GM18511 (cell line): Measurements from ENCODE around the gene TWNK.

Experiments
- ATAC-seq: cut with Tn5 transposase; IDR thresholded peaks from one replicate; pipeline ENCODE4 v1.9.1; 2021; ENCODE audit warnings: mild to moderate bottlenecking, moderate library complexity; ENCODE audit not compliant: unreplicated experiment

TWNK gene

DNA sequence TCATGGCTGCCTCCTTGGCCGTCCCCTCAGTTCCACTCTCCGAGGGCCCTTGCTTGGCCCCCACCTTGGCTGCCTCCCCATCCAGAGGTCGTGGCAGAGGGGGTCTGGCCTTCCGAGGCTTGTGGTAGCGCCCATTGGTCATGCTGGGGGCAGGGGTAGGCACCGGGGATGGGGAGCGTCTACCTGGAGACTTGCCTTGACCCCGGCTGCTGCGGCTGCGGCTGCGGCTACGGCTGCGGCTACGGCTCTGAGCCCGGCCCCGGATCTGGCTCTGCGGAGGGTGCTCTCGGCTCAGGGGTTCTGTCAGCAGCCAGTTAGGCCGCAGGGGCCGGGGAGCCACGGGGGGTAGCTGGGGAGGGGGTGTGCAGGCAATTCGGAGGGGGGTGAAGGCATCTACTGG is 23.0 kb downstream of the TWNK start:
- no peak for ATAC-seq

DNA sequence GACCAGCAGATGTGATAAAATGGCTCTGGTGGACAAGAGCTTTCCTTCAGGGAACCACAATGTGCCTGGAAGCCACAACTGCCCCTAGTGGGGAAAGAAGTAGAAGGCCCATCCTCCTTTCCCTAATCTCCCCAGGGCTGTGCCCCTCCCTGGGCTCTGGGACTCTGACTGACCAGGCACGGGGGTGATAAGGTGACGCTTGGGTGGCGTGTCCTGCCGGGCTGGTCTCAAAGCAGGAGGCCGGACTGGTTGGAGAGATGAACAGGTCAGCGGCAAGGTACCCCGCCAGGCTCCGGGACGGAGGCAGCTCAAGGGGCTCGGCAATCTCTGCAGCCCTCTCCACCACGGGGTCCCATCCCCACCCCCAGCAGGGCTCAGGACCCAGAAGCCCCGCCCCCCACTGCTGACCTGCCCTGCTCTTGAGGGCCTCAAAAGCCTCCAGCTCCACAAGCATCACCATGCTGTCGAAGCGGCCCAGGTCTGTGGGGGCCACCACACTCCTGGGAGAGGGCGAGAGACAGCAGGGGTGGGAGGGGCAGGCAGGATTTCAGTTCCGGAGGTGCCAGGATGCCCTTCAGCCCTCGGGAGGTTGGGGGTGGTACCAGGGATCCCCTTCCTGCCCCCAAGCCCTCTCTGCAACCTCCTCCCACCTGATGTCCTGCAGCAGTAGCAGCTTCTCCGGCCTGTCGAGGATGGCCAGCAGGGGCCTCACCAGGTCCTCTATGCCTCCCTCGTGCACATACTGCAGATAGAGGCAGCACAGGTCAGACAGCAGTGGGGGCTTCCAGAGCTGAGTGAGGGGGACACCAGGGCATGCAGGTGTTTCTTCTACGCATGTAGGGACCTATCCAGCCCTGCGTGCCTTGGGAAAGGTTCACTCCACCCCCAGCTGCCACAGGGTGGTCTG is 24.4 kb downstream of the TWNK start:
- ATAC-seq = no peak

DNA sequence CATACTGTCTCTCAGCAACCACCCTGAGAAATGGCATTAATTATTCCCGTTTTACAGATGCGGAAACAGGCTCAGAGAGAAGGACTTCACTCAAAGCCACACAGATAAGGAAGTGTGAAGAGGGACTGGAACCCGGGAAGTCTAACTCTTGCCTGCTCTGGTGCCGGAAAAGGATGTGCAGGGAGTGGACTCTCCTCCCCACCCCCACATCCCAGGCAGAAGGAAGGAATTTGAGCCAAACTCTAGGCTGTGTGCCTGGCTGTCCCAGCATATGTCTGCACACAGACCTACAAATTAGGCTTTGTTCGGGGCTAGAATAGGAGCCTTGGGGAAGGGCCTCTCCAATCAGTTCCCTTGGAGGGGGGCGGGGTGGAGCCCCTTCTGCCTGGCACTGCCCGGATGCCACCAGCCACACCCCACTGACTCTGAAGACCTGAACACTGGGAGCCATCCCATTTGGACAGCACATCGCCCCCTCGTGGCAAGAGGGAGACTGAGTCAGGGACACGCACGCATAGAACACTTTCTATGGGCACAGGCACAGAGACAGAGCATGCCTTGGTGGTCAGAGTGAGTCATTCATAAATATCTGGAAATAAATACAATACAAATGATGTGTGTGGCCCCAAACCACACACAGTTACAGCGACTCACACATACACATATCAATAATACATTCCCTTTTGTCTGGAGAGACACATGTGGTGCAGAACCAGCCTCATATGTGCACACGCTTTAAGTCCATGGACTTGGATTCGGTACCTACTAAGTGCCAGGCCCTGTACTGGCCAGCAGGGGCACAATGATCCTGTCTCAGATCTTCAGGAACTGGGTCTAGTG is 25.4 kb downstream of the TWNK start:
- ATAC-seq = peak; percentile 79

DNA sequence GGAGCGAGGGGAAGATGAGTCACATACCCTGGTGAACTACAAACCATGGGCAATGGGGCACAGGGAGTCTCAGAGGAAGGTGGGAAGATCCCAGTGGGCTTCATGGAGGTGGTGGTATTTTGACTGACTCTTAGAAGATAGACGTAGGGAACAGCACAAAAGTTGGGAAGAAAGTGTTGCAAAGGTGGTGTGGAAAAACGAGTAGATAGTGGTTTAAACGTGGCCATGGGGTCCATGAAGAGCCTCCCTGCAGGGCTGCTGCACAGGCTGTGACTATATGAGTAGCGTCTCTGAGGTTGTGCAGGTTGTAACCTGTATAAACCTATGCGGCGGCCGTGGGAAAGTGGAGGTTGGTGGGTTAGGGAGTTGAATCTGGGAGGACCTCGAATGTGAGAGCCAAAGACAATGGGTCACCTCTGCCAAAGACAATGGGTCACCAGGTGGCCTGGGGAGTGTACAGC is 26.1 kb downstream of the TWNK start:
- no peak for ATAC-seq

DNA sequence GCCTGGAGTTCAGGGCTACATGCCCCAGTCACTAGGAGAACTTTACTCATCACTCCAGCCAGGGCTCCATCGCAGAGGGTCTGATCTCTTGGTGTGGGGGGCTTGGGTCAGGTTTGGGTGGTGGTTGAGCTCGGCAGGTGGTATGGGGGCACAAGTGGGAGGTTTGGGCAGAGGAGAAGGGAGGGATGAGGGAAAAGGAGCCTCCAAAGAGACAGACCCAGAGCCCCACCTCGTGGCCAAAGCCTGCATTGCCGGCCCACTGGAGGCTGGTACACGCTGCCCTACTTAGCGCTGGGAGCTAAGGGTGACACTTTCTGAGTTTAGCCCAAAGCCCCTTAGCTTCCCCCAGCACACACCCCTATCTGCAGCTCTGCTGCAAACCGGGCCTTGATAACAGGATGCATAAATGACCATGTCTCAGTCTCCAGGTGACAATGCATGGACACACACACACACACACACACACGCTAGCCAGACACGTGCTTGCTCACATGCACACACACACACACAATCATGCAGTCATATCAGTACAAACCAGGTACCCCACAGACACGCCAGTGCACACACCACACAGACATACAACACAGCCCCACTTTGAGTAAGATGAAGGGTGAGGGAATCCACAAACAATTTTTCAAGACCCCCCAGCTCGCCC is 27.0 kb downstream of the TWNK start:
- ATAC-seq = no peak

DNA sequence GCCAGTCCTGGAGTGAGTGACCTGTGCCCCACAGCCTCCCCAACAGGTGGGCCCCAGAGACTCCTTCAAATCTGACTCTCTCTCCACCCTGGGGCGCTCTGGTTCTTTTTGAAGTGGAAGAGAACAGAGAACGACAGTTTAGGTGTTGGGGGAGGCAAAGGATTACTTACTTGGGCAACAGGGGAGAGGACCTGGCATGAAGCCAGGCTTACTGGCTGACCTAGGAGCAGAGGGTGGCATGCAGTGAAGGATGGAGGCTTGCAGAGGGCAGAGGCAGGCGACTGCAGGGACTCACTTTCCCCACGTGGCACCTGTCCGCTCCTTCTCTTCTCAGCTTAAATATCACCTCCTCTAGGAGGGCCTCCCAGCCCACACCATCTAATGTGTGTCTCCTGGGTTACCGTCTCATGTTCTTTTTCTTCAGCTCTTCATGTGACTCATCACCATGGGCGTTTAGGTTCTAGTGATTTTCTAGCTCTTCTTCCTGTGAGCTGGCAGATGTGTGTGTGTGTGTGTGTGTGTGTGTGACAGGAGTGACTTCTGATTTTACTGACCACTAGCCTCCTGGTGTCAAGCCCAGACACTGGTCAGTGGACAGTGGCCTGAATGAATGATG is 27.7 kb downstream of the TWNK start:
- no peak for ATAC-seq

DNA sequence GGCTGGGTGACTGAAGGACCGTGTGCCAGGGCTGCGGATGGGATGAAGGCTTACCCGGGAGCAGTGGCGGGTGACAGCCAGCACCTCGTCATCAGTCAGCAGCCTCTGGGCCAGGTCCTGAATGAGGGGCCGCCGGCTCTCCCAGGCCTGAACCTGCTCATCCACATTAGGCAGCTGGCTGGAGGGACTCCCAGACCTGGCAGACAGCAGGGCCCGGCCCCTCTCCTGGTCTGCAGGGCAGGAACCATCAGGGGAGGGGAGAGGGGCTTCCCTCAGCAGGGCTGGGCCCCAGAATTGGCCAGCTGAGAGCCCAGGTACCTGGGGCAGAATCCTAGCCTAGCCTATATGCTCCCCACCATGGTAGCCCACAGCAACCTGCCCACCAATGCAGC is 28.2 kb downstream of the TWNK start:
- no peak for ATAC-seq

DNA sequence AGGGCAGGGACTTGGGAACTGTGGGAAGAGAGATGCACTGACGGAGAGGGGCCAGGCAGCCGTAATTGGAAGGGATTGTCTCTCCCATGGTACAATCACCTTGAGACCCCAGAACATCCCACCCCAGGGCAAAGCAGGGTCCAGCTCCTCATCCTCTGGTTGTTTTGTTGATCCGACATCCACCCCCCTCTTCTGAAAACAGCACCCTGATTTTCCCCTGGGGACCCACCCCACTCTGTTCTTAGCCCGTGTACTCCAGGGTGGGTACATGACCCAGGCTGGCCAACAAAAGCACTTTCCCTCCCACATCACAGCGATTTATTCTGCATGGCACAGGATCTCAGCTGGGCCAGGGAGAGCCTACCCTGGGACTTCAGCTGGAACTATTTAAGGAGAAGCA is 29.5 kb downstream of the TWNK start:
- ATAC-seq = no peak

DNA sequence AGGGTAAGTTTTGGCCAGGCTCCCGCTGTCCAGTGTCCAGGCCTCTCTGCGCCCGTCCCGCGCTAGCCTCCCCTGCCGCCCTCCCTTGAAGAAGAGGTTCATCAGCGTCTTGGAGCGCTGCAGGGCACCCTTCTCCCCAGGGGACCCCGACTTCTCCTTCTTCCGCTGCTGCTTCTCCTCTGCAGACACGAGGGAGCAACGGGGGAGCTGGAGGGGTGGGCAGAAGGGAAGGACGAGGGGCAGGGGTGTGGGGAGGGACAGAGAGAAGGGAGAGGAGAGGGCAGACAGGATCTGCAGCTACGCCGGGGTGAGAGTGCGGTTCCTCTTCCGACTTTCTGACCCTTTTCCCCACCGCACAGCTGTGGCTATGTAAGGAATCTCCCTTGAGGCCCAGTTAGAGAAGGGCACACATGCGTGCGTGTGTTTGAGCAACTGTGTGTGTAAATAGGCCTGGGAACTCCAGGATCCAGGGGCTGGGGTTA is 30.8 kb downstream of the TWNK start:
- no peak for ATAC-seq

DNA sequence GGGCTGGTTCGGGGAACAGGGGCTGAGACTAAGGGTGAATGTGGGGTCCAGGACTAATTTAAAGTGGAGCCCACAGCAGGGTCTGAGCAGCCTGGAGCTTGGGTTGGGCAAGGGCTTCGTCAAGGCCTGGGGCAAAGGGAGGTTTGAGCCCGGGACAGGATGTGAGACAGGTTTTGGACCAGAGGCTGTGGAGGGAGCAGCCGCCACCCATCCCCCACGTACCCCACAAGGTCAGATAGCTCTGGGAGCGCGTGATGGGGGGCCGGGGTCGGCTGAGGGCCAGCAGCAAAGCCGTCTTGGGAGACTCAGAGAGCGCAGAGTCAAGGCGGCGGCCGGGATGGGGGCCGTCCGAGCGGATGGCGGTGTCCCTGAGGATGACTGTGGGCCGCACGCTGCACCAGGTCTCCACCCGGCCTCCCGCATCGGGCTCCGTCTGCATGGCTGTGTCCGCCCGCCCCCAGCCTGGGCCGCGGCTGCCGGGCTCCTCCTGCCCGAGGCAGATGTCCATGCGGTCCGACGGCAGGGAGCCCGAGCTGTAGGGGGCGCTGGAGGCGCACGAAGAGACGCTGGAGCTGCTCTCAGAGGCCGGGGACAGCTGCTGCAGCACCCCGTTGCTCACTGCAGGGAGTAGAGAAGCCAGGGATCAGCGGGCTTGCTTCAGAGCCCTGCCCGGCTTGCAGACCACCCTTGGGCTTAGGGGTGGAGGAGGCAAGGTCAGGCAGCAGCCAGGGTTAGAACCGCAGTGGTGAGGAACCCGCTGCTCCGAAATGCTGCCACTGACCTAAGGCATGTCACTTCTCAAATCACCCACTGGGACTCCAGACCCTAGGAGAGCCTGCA is 31.5 kb downstream of the TWNK start:
- peak; percentile 61 for ATAC-seq

DNA sequence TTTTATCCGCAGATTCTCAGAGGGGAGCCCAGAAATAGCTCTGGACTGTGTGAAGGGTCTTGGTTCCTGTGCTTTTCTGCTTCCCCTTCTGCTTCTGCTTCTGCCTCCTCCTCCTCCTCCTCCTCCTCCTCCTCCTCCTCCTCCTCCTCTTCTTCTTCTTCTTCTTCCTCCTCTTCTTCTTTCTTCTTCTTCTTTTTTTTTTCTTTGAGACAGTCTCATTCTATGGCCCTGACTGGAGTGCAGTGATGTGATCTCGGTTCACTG is 32.0 kb downstream of the TWNK start:
- no peak for ATAC-seq

DNA sequence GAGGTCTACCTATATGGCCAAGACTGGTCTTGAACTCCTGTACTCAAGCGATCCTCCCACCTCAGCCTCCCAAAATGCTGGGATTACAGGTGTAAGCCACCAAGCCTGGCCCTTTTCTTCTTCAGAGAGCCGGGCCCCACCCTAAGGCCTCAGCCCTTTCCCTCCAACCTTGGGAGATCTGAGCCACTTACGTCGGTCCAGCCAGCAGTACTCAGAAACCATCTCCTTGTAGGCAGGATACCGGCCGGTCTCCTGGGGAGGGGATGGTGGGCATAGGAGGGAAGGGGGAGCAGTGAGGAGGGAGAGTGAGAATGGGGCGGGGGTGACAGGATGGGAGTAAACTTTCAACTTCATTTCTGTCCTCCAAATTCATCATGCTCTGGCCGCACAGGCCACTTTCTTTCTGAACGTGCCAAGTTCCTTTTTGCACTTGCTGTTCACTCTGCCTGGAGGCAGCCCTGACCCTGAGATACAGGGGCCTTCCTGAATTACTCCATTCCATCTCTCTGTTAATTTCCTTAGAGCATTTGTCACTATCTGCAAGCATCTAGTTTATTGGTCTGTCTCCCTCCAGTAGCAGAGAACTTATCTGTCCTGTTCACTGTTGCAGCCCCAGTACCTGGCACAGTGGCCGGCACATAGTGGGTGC is 33.2 kb downstream of the TWNK start:
- no peak for ATAC-seq

DNA sequence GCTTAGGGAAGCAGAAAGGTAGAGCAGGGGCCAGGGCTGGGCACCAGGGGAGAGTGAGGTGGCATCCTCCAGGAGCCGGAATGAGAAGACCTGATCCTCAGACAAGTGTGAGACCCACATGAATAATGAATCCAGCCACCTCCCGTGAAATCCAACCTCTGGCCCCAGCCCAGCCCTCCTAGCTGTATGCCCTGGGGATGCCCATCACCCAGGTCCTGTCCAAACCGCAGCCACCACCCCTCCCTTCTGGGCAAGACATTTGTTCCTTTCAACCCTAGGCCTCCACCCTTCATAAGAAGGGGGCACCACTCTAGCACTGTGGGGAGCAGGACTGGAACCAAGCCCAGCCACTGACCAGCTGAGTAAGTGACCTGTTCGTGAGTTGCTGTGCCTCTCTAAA is 33.9 kb downstream of the TWNK start:
- no peak for ATAC-seq

DNA sequence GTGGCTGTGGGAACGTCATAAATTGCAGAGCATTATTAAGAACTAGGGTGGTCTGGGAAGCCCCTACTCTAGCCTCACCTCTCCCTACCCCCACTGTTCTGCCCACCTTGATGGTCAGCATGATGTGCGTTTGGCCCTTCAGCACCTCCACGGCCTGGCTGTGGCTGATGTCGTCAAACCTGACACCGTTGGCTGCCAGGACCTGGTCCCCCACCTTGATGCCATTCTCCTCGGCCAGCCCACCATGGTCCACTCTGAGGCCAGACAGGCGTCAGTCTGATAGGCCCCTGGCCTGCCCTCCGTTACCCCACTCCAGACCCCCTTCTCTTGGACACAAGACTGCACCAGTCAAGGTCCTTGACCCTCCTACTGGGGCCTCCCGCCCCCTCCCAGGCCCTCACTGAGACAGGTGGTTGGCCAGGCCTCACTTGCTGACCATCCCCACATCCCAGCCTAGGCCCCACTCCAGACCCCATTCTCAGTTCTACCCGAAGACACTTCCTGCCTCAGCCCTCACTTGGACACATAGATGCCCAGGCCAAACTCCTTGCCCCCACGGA is 34.4 kb downstream of the TWNK start:
- ATAC-seq = no peak

DNA sequence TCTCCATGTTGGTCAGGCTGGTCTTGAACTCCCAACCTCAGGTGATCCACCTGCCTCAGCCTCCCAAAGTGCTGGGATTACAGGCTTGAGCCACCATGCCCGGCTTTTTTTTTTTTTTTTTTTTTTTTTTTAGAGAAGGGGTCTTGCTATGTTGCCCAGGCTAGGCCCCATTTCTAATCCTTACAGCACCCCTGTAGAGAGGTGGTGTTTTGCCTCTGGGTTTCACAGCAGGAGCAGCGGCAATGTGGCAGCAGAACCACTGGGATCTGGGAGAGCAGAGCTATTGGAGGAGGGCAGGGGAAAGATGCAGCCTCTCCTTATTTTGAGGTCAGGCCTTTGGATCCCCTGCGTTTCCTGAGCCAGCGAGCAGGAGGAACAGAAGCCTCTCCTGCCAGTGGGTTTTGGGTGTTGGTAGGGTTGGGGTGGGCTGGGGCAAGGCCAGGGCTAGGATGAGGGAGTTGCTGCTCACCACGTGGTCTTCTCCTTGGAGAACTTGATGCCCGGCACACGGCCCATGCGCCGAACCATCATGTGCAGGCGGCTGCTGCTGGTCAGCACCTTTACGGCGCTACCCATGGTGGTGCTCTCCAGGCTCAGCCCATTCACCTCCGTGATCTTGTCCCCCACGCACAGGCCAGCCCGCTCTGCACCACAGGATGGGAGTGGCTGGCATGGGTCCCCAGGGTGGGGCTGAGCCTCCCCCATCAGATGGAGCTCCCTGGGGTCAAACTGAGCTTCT is 35.8 kb downstream of the TWNK start:
- ATAC-seq = no peak

DNA sequence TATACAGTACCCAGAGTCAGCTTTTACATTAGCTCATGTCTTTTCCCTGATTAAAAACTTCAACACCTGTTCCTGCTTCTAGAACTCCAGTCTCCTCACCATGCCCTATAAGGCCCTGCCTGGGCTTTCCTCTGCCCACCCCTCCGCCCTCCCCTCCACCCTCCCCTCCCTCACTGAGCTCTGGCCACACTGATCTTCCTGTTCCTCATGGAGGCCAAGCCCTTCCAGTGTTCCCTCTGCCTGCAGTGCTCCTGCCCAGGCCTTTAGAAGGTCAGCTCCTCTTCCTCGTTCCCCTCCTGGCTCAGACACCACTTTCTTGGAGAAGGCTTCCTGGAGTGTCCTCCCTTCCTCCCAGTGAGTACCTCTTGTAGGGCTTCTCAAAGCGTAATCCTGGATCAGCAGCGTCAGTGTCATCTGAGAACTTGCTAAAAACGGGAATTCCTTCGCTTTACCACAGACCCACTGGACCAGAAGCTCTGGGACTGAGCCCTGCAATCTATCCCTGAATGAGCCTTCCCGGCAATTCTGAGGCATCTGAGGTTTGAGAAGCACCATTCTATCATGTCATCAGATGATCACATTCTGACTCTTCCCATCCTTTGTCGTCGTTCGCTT is 39.9 kb downstream of the TWNK start:
- no peak for ATAC-seq

DNA sequence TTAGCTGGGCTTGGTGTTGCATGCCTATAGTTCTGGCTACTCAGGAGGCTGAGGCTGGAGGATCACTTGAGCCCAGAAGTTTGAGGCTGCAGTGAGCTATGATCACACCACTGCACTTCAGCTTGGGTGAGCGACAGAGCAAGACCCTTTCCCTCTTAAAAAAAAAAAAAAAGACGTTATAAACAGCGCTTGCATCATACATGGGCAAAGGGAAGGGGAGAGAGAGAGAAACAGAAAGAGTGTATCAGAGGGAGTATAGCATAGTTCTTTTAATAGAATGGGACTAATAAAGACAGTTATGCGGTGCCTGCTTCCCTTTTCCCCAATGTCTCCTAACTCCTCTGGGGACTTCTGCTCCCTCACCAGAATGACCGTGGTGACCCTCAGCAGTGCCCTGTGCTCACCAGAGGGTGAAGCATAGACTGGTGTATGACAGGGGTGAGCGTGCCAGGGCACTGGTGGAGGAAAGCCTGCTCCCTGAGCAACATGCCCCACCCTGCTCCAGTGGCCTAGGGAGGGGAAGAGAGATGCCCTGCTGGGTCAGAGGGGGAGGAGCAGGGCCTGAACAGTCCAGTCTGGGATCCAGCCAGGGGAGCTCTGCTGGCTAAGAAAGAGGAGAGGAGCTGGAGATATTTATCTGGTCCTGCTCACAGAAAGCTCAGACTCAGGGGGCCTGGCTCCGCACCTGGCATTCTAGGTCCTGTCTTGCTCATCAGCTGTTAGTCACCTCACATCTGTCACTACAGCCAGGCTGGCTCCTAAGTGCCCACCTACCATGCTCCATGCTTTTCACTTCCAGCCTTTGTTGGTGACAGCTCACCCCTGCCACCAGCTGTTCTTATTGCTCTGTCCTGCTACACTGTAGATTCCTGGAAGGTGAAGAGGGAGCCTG is 41.3 kb downstream of the TWNK start:
- ATAC-seq = no peak
